SK-N-SH (cell line): Measurements from ENCODE around the gene UGT1A10. TPM values are rescaled to one million over a fixed set of nuclear protein-coding genes. Genes with fewer than 3 reads are reported as not detected.

ENCODE experiments used
- CTCF ChIA-PET: fragments of 300-600, 350-600 bp; formaldehyde crosslinking; extraction: SDS; loops from one replicate; lab custom pipeline; 2021; lab: Yijun Ruan, JAX
- POLR2A ChIA-PET: fragments of 350-600 bp; sonication (Branson Sonifier 250); formaldehyde crosslinking; extraction: SDS; loops from one replicate; lab custom pipeline; 2020; ENCODE audit warnings: antibody characterized with exemption, inconsistent platforms; lab: Yijun Ruan, JAX
- DNase-seq: peaks from one replicate; pipeline ENCODE4 v3.0.0; 2012
- H2AFZ ChIP-seq: fragments of 200-600 bp; sonication (generic); 2 replicates; pipeline ENCODE4 v1.8.1; 2016; ENCODE audit warnings: antibody characterized with exemption, mild to moderate bottlenecking, low read depth
- H3F3A ChIP-seq: fragments of 200-600 bp; sonication (generic); replicated peaks from 2 replicates; pipeline ENCODE3; 2016; ENCODE audit warnings: antibody characterized with exemption, mild to moderate bottlenecking; ENCODE audit not compliant: insufficient read depth
- H3K27ac ChIP-seq, 2 experiments: fragments of 200-500 bp in 1 of 2; fragments of 200-600 bp in 1 of 2; sonication (Bioruptor generic) in 1 of 2; sonication (generic), shearing (Covaris generic) in 1 of 2; 2 replicates each; pipeline versions ENCODE4 v1.5.1 to v1.6.1; 2014 to 2016; ENCODE audit warnings: low read depth in 2 of 2, inconsistent platforms in 1 of 2, low read length in 1 of 2, mild to moderate bottlenecking in 1 of 2, mixed read lengths in 1 of 2
- H3K27me3 ChIP-seq: fragments of 200-600 bp; sonication (generic), shearing (Covaris generic); 2 replicates; pipeline ENCODE4 v1.6.1; 2016; ENCODE audit warnings: mixed run types; ENCODE audit not compliant: insufficient read depth
- H3K36me3 ChIP-seq, 2 experiments: fragments of 200-500 bp in 1 of 2; fragments of 200-600 bp in 1 of 2; sonication (Bioruptor generic) in 1 of 2; sonication (generic) in 1 of 2; replicated peaks in 1 of 2; 2 replicates each; pipeline versions ENCODE3 to v1.5.1; 2014 to 2016; ENCODE audit warnings: low read length in 1 of 2, mild to moderate bottlenecking in 1 of 2; ENCODE audit not compliant: insufficient read depth in 2 of 2, control insufficient read depth in 1 of 2
- H3K4me1 ChIP-seq, 2 experiments: fragments of 200-500 bp in 1 of 2; fragments of 200-600 bp in 1 of 2; sonication (Bioruptor generic) in 1 of 2; sonication (generic), shearing (Covaris generic) in 1 of 2; 2 replicates each; pipeline versions ENCODE4 v1.5.1 to v1.6.1; 2014 to 2016; ENCODE audit warnings: low read depth in 1 of 2, low read length in 1 of 2, mixed run types in 1 of 2; ENCODE audit not compliant: insufficient read depth in 2 of 2, control insufficient read depth in 1 of 2
- H3K4me2 ChIP-seq: fragments of 200-600 bp; sonication (generic), shearing (Covaris generic); 2 replicates; pipeline ENCODE4 v1.6.1; 2017; ENCODE audit warnings: mixed run types
- H3K4me3 ChIP-seq, 2 experiments: fragments of 200-500 bp in 1 of 2; fragments of 200-600 bp in 1 of 2; sonication (Bioruptor generic) in 1 of 2; sonication (generic), shearing (Covaris generic) in 1 of 2; 2 replicates each; pipeline versions ENCODE4 v1.5.1 to v1.8.1; 2014 to 2016; ENCODE audit warnings: low read depth in 2 of 2, inconsistent platforms in 1 of 2, low read length in 1 of 2, mild to moderate bottlenecking in 1 of 2, mixed read lengths in 1 of 2, moderate library complexity in 1 of 2
- H3K79me2 ChIP-seq: fragments of 200-600 bp; sonication (generic); 2 replicates; pipeline ENCODE4 v1.8.1; 2017; ENCODE audit warnings: mild to moderate bottlenecking; ENCODE audit not compliant: insufficient read depth
- H3K9ac ChIP-seq: fragments of 200-600 bp; sonication (generic); 2 replicates; pipeline ENCODE4 v1.6.1; 2017; ENCODE audit warnings: mixed run types
- H3K9me2 ChIP-seq: fragments of 200-600 bp; sonication (generic); 2 replicates; pipeline ENCODE4 v1.6.1; 2017; ENCODE audit warnings: mixed run types
- H3K9me3 ChIP-seq: fragments of 200-600 bp; sonication (generic); 2 replicates; pipeline ENCODE4 v1.6.1; 2017; ENCODE audit warnings: mixed run types, mild to moderate bottlenecking, moderate library complexity
- H4K20me1 ChIP-seq: fragments of 200-600 bp; sonication (generic); 2 replicates; pipeline ENCODE4 v1.6.1; 2017; ENCODE audit warnings: mild to moderate bottlenecking, mixed run types; ENCODE audit not compliant: insufficient read depth
- CHD2 ChIP-seq: fragments of 150-350 bp; IDR thresholded peaks from 2 replicates; pipeline ENCODE4 v1.6.1; 2018; ENCODE audit warnings: low read length; ENCODE audit not compliant: partially characterized antibody
- CTCF ChIP-seq: fragments of 200-600 bp; sonication (generic); IDR thresholded peaks from 2 replicates; pipeline ENCODE4 v1.6.1; 2017; ENCODE audit warnings: antibody characterized with exemption, mild to moderate bottlenecking, moderate library complexity
- ELF1 ChIP-seq: IDR thresholded peaks from 2 replicates; pipeline ENCODE4 v1.4.0; 2012
- EP300 ChIP-seq, 2 experiments: IDR thresholded peaks; 2 replicates each; pipeline versions ENCODE4 v1.4.0 to v1.6.1; 2012; ENCODE audit warnings: borderline replicate concordance in 1 of 2, low read depth in 1 of 2, low read length in 1 of 2
- FOSL2 ChIP-seq: IDR thresholded peaks from 2 replicates; pipeline ENCODE4 v1.4.0; 2012; ENCODE audit warnings: low read depth, mild to moderate bottlenecking, moderate library complexity, borderline replicate concordance
- IRF3 ChIP-seq: fragments of 150-350 bp; IDR thresholded peaks from 2 replicates; pipeline ENCODE4 v1.6.1; 2016; ENCODE audit warnings: mild to moderate bottlenecking, low read depth, low read length
- JUND ChIP-seq: IDR thresholded peaks from 2 replicates; pipeline ENCODE4 v1.4.0; 2012
- MAX ChIP-seq: IDR thresholded peaks from 2 replicates; pipeline ENCODE4 v1.4.0; 2012; ENCODE audit warnings: low read depth
- MEF2A ChIP-seq: IDR thresholded peaks from 2 replicates; pipeline ENCODE4 v1.4.0; 2012; ENCODE audit warnings: low read depth, borderline replicate concordance
- MXI1 ChIP-seq: IDR thresholded peaks from 2 replicates; pipeline ENCODE4 v1.6.1; 2012; ENCODE audit warnings: mild to moderate bottlenecking, low read depth, low read length, improper control_type of control experiment
- NFIC ChIP-seq: IDR thresholded peaks from 2 replicates; pipeline ENCODE4 v1.4.0; 2012; ENCODE audit warnings: borderline replicate concordance
- NRF1 ChIP-seq: IDR thresholded peaks from 2 replicates; pipeline ENCODE4 v1.6.1; 2012; ENCODE audit warnings: low read depth, mild to moderate bottlenecking, low read length
- RAD21 ChIP-seq: IDR thresholded peaks from 2 replicates; pipeline ENCODE4 v1.6.1; 2012; ENCODE audit warnings: mild to moderate bottlenecking, low read length
- REST ChIP-seq: IDR thresholded peaks from 2 replicates; pipeline ENCODE4 v1.6.1; 2012; ENCODE audit warnings: mild to moderate bottlenecking, low read depth, low read length, moderate library complexity
- RFX5 ChIP-seq: IDR thresholded peaks from 2 replicates; pipeline ENCODE4 v1.6.1; 2012; ENCODE audit warnings: mild to moderate bottlenecking, improper control_type of control experiment, low read length
- RXRA ChIP-seq: IDR thresholded peaks from 2 replicates; pipeline ENCODE4 v1.4.0; 2012; ENCODE audit warnings: low read depth, mild to moderate bottlenecking, borderline replicate concordance
- TAF1 ChIP-seq: IDR thresholded peaks from 2 replicates; pipeline ENCODE4 v1.6.1; 2012; ENCODE audit warnings: low read depth, mild to moderate bottlenecking, low read length, moderate library complexity, borderline replicate concordance
- USF2 ChIP-seq: fragments of 150-350 bp; IDR thresholded peaks from 2 replicates; pipeline ENCODE4 v1.6.1; 2017; ENCODE audit warnings: antibody characterized with exemption, low read length, low read depth, borderline replicate concordance
- YY1 ChIP-seq: IDR thresholded peaks from 2 replicates; pipeline ENCODE4 v1.4.0; 2012; ENCODE audit warnings: low read depth, mild to moderate bottlenecking
- ZBTB33 ChIP-seq: IDR thresholded peaks from 2 replicates; pipeline ENCODE4 v1.4.0; 2012; ENCODE audit warnings: low read depth, borderline replicate concordance
- WGBS: methylation state at CpG from one replicate; pipeline ENCODE4 v1.1.6; 2017; ENCODE audit warnings: low lambda C conversion rate; 5-methylcytosine and 5-hydroxymethylcytosine counted together
- polyA plus RNA-seq, 3 experiments: library from polyadenylated mRNA; depleted of rRNA; stranded (reverse); fragments of >200 nt; gene quantifications; 2 replicates each; pipeline ENCODE4 v1.2.3, GENCODE V29; 2012

The UGT1A10 gene
- polyA plus RNA-seq, 1 of the 3 experiments (the other 2 are of a cell fraction), result not detected

GRCh38 chr2:233779722-233780121, 143.5 kb downstream of the UGT1A10 start:
- H3K4me1 ChIP-seq, result no peaks in the 10 kb centered on the region
- no peaks in the 10 kb centered on the region for H3K79me2 ChIP-seq
- H4K20me1 ChIP-seq, result no peaks in the 10 kb centered on the region
- no peak overlapping the region for H3K9ac ChIP-seq
- no peak overlapping the region for H3K4me2 ChIP-seq
- H3K9me3 ChIP-seq, result no peaks in the 10 kb centered on the region
- CTCF ChIA-PET, result interaction anchor here (1.0 kb wide), 1 partner anchor 162 kb away, joined by 3 read pairs; the partner anchor contains the start of gene UGT1A8
- H3K36me3 ChIP-seq, result no peaks in the 10 kb centered on the region
- 74% methylated on average over 3 of the region's 4 CpGs for WGBS
- no peak overlapping the region for H2AFZ ChIP-seq
- H3K27me3 ChIP-seq, result no peaks in the 10 kb centered on the region
- H3F3A ChIP-seq, result no peaks in the 10 kb centered on the region
- H3K4me3 ChIP-seq, result no peak overlapping the region
- H3K9me2 ChIP-seq, result no peaks in the 10 kb centered on the region
- DNase-seq, result no peak
- TF ChIP-seq RXRA (no peak), USF2 (no peak), NRF1 (no peak), EP300 (IDR thresholded peaks at IDR 0.05; ENCODE audit: borderline replicate concordance in 1 of 2, low read depth in 1 of 2, low read length in 1 of 2) (no peak), MEF2A (no peak), YY1 (no peak), JUND (no peak), NFIC (no peak), RAD21 (no peak), REST (no peak), ELF1 (no peak), IRF3 (no peak), MAX (no peak), CTCF (no peak), TAF1 (no peak), ZBTB33 (no peak), CHD2 (no peak), MXI1 (no peak), RFX5 (no peak), FOSL2 (no peak)
- no peak overlapping the region for H3K27ac ChIP-seq
- POLR2A ChIA-PET, result no interaction called here
